ENCODE results near the gene CLEC17A. TPM values are rescaled to one million over a fixed set of nuclear protein-coding genes. Genes with fewer than 3 reads are reported as not detected.

CLEC17A gene
- total RNA-seq, 1 experiment from 2014 or later: not detected

- no peak for DNase-seq (ENCODE audit: extremely low read depth, low read depth)
Measured at GRCh38 chr19:14639536-14640277, 56.8 kb downstream of the CLEC17A start.

- DNase-seq (ENCODE audit: extremely low read depth, low read depth): no peak
Measured at GRCh38 chr19:14648506-14648905, 65.6 kb downstream of the CLEC17A start.

GRCh38 chr19:14649020-14649419, 66.1 kb downstream of the CLEC17A start:
- no peak for DNase-seq (ENCODE audit: extremely low read depth, low read depth)

GRCh38 chr19:14650161-14650560, 67.3 kb downstream of the CLEC17A start:
- no peak for DNase-seq (ENCODE audit: extremely low read depth, low read depth)

- DNase-seq (ENCODE audit: extremely low read depth, low read depth): no peak
Measured at GRCh38 chr19:14654786-14655560, 72.1 kb downstream of the CLEC17A start.

GRCh38 chr19:14655726-14656125, 72.8 kb downstream of the CLEC17A start:
- DNase-seq (ENCODE audit: extremely low read depth, low read depth): no peak

GRCh38 chr19:14659874-14660489, 77.1 kb downstream of the CLEC17A start:
- DNase-seq (ENCODE audit: extremely low read depth, low read depth): no peak

- no peak for DNase-seq (ENCODE audit: extremely low read depth, low read depth)
Measured at GRCh38 chr19:14661372-14661924, 78.6 kb downstream of the CLEC17A start.

Small RNA genes within 50 kb of the gene (small RNA-seq; reads per million reads assigned to genes)
- gene AC022149.2: 0 reads per million in 2 experiments
- 0 reads per million in 2 experiments for gene RN7SL842P

Other genes starting within 250 kb of the CLEC17A start
- 38.0 and 40.4 TPM in 2 replicates for gene ADGRE5, start 201.6 kb upstream of the CLEC17A start, total RNA-seq (2014; rRNA removed; shearing (Covaris generic))
- gene DDX39A, start 163.7 kb upstream of the CLEC17A start, total RNA-seq (2014; rRNA removed; shearing (Covaris generic)): 85.6 and 89.1 TPM in 2 replicates
- gene PKN1, start 149.8 kb upstream of the CLEC17A start, total RNA-seq (2014; rRNA removed; shearing (Covaris generic)): 72.8 and 77.4 TPM in 2 replicates
- 0.52 and 0.92 TPM in 2 replicates for gene PTGER1, start 107.7 kb upstream of the CLEC17A start, total RNA-seq (2014; rRNA removed; shearing (Covaris generic))
- gene GIPC1, start 87.0 kb upstream of the CLEC17A start, total RNA-seq (2014; rRNA removed; shearing (Covaris generic)): 55.0 and 58.7 TPM in 2 replicates
- 51.5 and 57.1 TPM in 2 replicates for gene DNAJB1, start 64.7 kb upstream of the CLEC17A start, total RNA-seq (2014; rRNA removed; shearing (Covaris generic))
- 53.8 and 59.1 TPM in 2 replicates for gene TECR, start 53.5 kb upstream of the CLEC17A start, total RNA-seq (2014; rRNA removed; shearing (Covaris generic))
- 116 and 139 TPM in 2 replicates for gene NDUFB7, start 11.0 kb upstream of the CLEC17A start, total RNA-seq (2014; rRNA removed; shearing (Covaris generic))
- gene ADGRE3, start 91.8 kb downstream of the CLEC17A start, total RNA-seq (2014; rRNA removed; shearing (Covaris generic)): not detected in 2 replicates
- 6.6 and 9.4 TPM in 2 replicates for gene ZNF333, start 107.0 kb downstream of the CLEC17A start, total RNA-seq (2014; rRNA removed; shearing (Covaris generic))
- 0.43 and 0.45 TPM in 2 replicates for gene ADGRE2, start 195.5 kb downstream of the CLEC17A start, total RNA-seq (2014; rRNA removed; shearing (Covaris generic))

Data from NCI-H460 (cell line).